Lower leg skin (tissue), 3 donors: ENCODE results near the gene SREBF1.

ENCODE experiments used
- CTCF ChIP-seq, 3 donors: fragments of 450-650 bp; IDR thresholded peaks; one replicate each; pipeline ENCODE4 v1.5.1; 2016; ENCODE audit warnings: antibody characterized with exemption in 3 of 3, mild to moderate bottlenecking in 3 of 3, moderate library complexity in 2 of 3
- POLR2A ChIP-seq, 2 donors: fragments of 450-650 bp; IDR thresholded peaks; one replicate each; pipeline ENCODE4 v1.6.1; 2016 to 2017; ENCODE audit warnings: antibody characterized with exemption in 2 of 2, mild to moderate bottlenecking in 1 of 2, moderate library complexity in 1 of 2

DNA sequence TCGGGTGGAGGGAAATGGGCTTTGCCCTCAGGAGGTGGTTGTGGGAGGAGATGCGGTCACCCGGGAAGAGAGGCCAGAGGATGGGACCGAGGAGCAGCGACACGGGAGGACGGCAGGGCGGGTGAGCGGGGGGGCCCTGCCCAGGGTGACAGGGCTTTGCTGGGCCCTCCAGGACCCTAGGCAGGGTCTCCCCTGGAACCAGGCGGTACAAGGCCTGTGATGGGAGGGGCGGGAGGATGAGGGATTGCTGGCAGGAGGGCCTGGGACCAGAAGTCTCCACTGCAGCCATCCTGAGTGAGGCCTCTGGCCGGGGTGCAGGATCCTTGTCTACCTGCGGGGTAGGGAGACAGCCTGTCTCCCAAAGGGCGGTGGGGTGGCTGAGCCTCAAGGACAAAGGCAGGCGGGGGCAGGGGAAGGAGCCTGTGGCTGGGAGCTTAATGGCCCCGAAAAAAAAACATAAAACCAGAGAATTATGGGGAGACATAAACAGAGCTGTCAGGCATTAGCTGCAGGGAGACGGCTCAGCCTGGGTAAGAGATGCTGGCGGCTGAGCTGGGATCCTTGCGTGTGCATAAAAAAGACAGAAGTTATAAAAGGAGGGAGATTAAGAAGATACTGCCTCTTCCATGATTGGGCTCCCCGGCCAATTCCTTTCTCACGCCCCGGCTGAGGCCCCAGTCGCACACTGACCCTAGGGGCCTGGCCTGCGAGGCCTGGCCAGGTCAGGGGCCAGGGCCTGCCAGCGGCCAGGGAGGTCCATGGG, 66.7 kb downstream of the SREBF1 start:
- TF ChIP-seq CTCF (IDR thresholded peaks at IDR 0.05) (no peak), POLR2A (IDR thresholded peaks at IDR 0.05) (no peak)
